HG03520 (cell line): ENCODE data around the gene ZC3H12A.

Experiments used
- ATAC-seq: cut with Tn5 transposase; IDR thresholded peaks from one replicate; pipeline ENCODE4 v1.9.1; 2021; ENCODE audit warnings: mild to moderate bottlenecking, moderate library complexity; ENCODE audit not compliant: unreplicated experiment

Gene ZC3H12A

GRCh38 chr1:37474046-37474696, at the start of gene ZC3H12A:
Gene ZC3H12A, plus strand, starts transcription at chr1:37474580. Its CDS starts 917 bp downstream, at chr1:37475497.
- ATAC-seq, result peak; percentile 52

- no peak for ATAC-seq
Observed at GRCh38 chr1:37425221-37425620, 49.2 kb upstream of the ZC3H12A start.

GRCh38 chr1:37429029-37429428, 45.4 kb upstream of the ZC3H12A start:
- ATAC-seq, result no peak

- ATAC-seq, result no peak
Observed at GRCh38 chr1:37430103-37430985, 44.0 kb upstream of the ZC3H12A start.

- ATAC-seq, result no peak
Observed at GRCh38 chr1:37432716-37433115, 41.7 kb upstream of the ZC3H12A start.

GRCh38 chr1:37433171-37433570, 41.2 kb upstream of the ZC3H12A start:
- ATAC-seq, result no peak

GRCh38 chr1:37434292-37435225, 39.8 kb upstream of the ZC3H12A start:
- no peak for ATAC-seq

GRCh38 chr1:37437087-37437486, 37.3 kb upstream of the ZC3H12A start:
- no peak for ATAC-seq

GRCh38 chr1:37438037-37438868, 36.1 kb upstream of the ZC3H12A start:
- no peak for ATAC-seq

- ATAC-seq, result no peak
Observed at GRCh38 chr1:37438869-37439343, 35.5 kb upstream of the ZC3H12A start.

- no peak for ATAC-seq
Observed at GRCh38 chr1:37439349-37439995, 34.9 kb upstream of the ZC3H12A start.

GRCh38 chr1:37441490-37441889, 32.9 kb upstream of the ZC3H12A start:
- ATAC-seq, result no peak

- ATAC-seq, result no peak
Observed at GRCh38 chr1:37442139-37442538, 32.2 kb upstream of the ZC3H12A start.

- ATAC-seq, result no peak
Observed at GRCh38 chr1:37442644-37443043, 31.7 kb upstream of the ZC3H12A start.

- no peak for ATAC-seq
Observed at GRCh38 chr1:37446874-37447273, 27.5 kb upstream of the ZC3H12A start.

GRCh38 chr1:37448185-37448584, 26.2 kb upstream of the ZC3H12A start:
- ATAC-seq, result no peak

GRCh38 chr1:37448691-37449417, 25.5 kb upstream of the ZC3H12A start:
- no peak for ATAC-seq

- no peak for ATAC-seq
Observed at GRCh38 chr1:37449936-37450335, 24.4 kb upstream of the ZC3H12A start.

GRCh38 chr1:37452416-37452815, 22.0 kb upstream of the ZC3H12A start:
- no peak for ATAC-seq
